T-cell (primary cell): Measurements from ENCODE around the gene MCM3AP. TPM values are rescaled to one million over a fixed set of nuclear protein-coding genes. Genes with fewer than 3 reads are reported as not detected.
A peak's percentile ranks its signal among the peaks of the same experiment; 100 is the strongest.

Source experiments
- ATAC-seq, 4 experiments: fragments of 200-7000 bp in 3 of 4; fragments of 150-1000 bp in 1 of 4; cut with Tn5 transposase; replicated peaks in 1 of 4; 1 replicate in 3 of 4; 2 replicates in 1 of 4; pipeline ENCODE4 v1.10.0; 2021; ENCODE audit warnings: moderate library complexity in 3 of 4, mild to moderate bottlenecking in 2 of 4, moderate number of reproducible peaks in 1 of 4
- CTCF ChIA-PET, 2 donors: fragments of 300-600 bp; sonication (Branson Sonifier 250); formaldehyde crosslinking; loops; one replicate each; lab custom pipeline; 2022; ENCODE audit warnings: antibody characterized with exemption in 2 of 2; lab: Charles Lee
- POLR2A ChIA-PET, 2 donors: fragments of 300-600 bp; sonication (Branson Sonifier 250); formaldehyde crosslinking; loops; one replicate each; lab custom pipeline; 2022; ENCODE audit warnings: antibody characterized with exemption in 2 of 2; lab: Charles Lee
- DNase-seq, 35 experiments: peaks; one replicate each; pipeline versions ENCODE4 v3.0.0 to v3.0.0-alpha.2; 2013 to 2023
- H3K27ac ChIP-seq: one replicate; pipeline ENCODE4 v1.5.1; 2013; ENCODE audit warnings: low read length
- H3K27me3 ChIP-seq, 2 experiments: replicated peaks in 1 of 2; 1 replicate in 1 of 2; 2 replicates in 1 of 2; pipeline versions ENCODE4 v1.6.1 to v1.7.0; 2013; ENCODE audit warnings: low read length in 1 of 2, mixed read lengths in 1 of 2; ENCODE audit not compliant: control insufficient read depth in 2 of 2, insufficient read depth in 2 of 2; ENCODE audit errors: extremely low read depth in 1 of 2
- H3K36me3 ChIP-seq, 2 donors: 1 replicate in 1 of 2; 2 replicates in 1 of 2; pipeline versions ENCODE4 v1.6.1 to v1.7.0; 2013; ENCODE audit warnings: low read length in 1 of 2; ENCODE audit not compliant: control insufficient read depth in 2 of 2, insufficient read depth in 1 of 2; ENCODE audit errors: extremely low read depth in 1 of 2
- H3K4me1 ChIP-seq, 2 experiments: 1 replicate in 1 of 2; 2 replicates in 1 of 2; pipeline versions ENCODE4 v1.6.1 to v1.7.0; 2013; ENCODE audit warnings: low read length in 2 of 2, mixed read lengths in 1 of 2; ENCODE audit not compliant: insufficient read depth in 2 of 2, control insufficient read depth in 1 of 2; ENCODE audit errors: extremely low read depth in 1 of 2
- H3K4me3 ChIP-seq, 2 donors: 1 replicate in 1 of 2; 2 replicates in 1 of 2; pipeline versions ENCODE4 v1.5.1 to v1.7.0; 2013; ENCODE audit warnings: mild to moderate bottlenecking in 2 of 2, low read length in 1 of 2, moderate library complexity in 1 of 2; ENCODE audit not compliant: control insufficient read depth in 1 of 2; ENCODE audit errors: extremely low read depth in 1 of 2
- H3K9me3 ChIP-seq: 2 replicates; pipeline ENCODE4 v1.7.0; 2013
- H3K27ac Mint-ChIP-seq, 2 donors: one replicate each; pipeline ENCODE4 v1.8.0; 2020 to 2021; ENCODE audit warnings: mild to moderate bottlenecking in 2 of 2, mixed read lengths in 2 of 2
- H3K27me3 Mint-ChIP-seq, 2 donors: one replicate each; pipeline ENCODE4 v1.8.0; 2021 to 2022; ENCODE audit warnings: mixed read lengths in 2 of 2
- H3K36me3 Mint-ChIP-seq: one replicate; pipeline ENCODE4 v1.8.0; 2021; ENCODE audit warnings: mixed read lengths
- H3K4me1 Mint-ChIP-seq, 3 donors: one replicate each; pipeline ENCODE4 v1.8.0; 2020 to 2022; ENCODE audit warnings: mixed read lengths in 3 of 3, mild to moderate bottlenecking in 1 of 3
- H3K4me3 Mint-ChIP-seq, 3 donors: one replicate each; pipeline ENCODE4 v1.8.0; 2020 to 2022; ENCODE audit warnings: mild to moderate bottlenecking in 3 of 3, mixed read lengths in 3 of 3, moderate library complexity in 3 of 3
- H3K9me3 Mint-ChIP-seq, 3 donors: one replicate each; pipeline ENCODE4 v1.8.0; 2020 to 2022; ENCODE audit warnings: mixed read lengths in 3 of 3
- WGBS: methylation state at CpG from one replicate; pipeline ENCODE4 v1.1.5; 2013; ENCODE audit warnings: missing lambda C conversion rate; ENCODE audit not compliant: insufficient coverage; 5-methylcytosine and 5-hydroxymethylcytosine counted together
- total RNA-seq, 35 experiments: library from RNA in 6 of 35; stranded (reverse) in 6 of 35; fragments of 120-200 nt in 1 of 35; gene quantifications; one replicate each; pipeline versions ENCODE4 v1.2.1 to v1.2.4 and lab custom pipeline; 2013 to 2026

MCM3AP gene
- total RNA-seq, 5 donors from 2014 or later (not counting 1 experiment from before 2014, with no cell fraction given), result 126 to 180 (median 166) TPM

DNA sequence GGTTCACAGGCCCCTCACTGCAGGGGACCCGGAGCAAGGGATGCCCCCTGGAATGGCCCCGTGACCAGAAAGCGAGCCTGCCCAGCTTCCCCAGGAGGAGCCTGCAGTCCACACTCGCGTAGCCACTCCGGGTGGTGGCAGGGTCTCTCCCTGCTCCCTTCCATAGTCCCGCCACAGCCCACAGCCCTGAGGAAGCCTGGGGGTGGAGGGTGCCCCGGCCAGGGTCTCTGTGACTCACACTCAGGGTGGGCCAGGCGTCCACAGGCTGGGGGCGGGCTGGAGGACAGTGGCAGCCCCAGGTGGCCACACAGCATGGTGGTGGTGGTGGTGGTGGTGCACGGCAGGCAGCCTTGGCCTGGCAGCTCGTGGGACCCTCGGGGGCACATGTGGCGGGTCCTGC is 16.3 kb upstream of the MCM3AP start:
- ChIA-PET CTCF (no interaction called here), POLR2A (no interaction called here)
- Mint-ChIP-seq H3K27ac (no peak overlapping the region), H3K4me3 (no peak overlapping the region), H3K9me3 (no peaks in the 10 kb centered on the region), H3K27me3 (peaks cover 0 to 2% of the 10 kb centered on the region in 2 donors), H3K4me1 (peaks cover 0 to 4% (median 2%) of the 10 kb centered on the region in 3 donors), H3K36me3 (peaks cover 7% of the 10 kb centered on the region)
- Histone ChIP-seq H3K9me3 (no peaks in the 10 kb centered on the region), H3K36me3 (no peaks in the 10 kb centered on the region), H3K4me3 (no peak overlapping the region), H3K4me1 (peaks cover 2 to 13% of the 10 kb centered on the region in 2 experiments), H3K27me3 (peaks cover 0 to 23% of the 10 kb centered on the region in 2 experiments), H3K27ac (no peak overlapping the region)
- DNase-seq (no peak), ATAC-seq (no peak)
- WGBS, result 97% methylated on average over 6 of the region's 14 CpGs

DNA sequence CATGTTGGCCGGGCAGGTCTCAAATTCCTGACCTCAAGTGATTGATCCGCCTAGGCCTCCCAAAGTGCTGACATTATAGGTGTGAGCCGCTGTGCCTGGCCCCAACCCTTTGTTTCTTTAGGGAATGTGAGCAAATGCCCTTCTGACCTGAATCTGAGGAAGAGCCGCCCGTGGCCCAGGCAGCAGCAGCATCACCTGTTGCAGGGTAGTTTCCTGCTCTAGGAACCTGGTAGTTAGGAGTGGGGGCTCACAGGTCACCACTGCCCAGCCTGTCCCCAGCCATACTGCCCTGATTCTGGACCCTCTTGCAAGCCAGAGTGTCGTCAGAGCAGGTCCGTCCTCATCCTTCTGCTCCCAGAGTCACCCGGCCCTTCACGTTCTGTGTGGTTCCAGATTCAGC is 13.8 kb upstream of the MCM3AP start:
- 88% methylated on average over 6 of the region's 9 CpGs for WGBS
- H3K4me1 ChIP-seq, result peaks cover 2 to 31% of the 10 kb centered on the region in 2 experiments
- DNase-seq (no peak), ATAC-seq (no peak)
- CTCF ChIA-PET, result no interaction called here
- H3K27ac Mint-ChIP-seq, result no peak overlapping the region
- H3K27ac ChIP-seq, result no peak overlapping the region
- H3K4me3 Mint-ChIP-seq, result peak overlapping the region in 1 of 3 donors; percentile 59
- no peaks in the 10 kb centered on the region for H3K9me3 Mint-ChIP-seq
- peaks cover 0 to 2% of the 10 kb centered on the region in 2 donors for H3K27me3 Mint-ChIP-seq
- H3K36me3 ChIP-seq, result no peaks in the 10 kb centered on the region
- POLR2A ChIA-PET, result no interaction called here
- H3K27me3 ChIP-seq, result peaks cover 0 to 34% of the 10 kb centered on the region in 2 experiments
- no peaks in the 10 kb centered on the region for H3K36me3 Mint-ChIP-seq
- H3K4me3 ChIP-seq, result no peak overlapping the region
- H3K4me1 Mint-ChIP-seq, result peaks cover 2 to 9% (median 9%) of the 10 kb centered on the region in 3 donors
- H3K9me3 ChIP-seq, result no peaks in the 10 kb centered on the region

DNA sequence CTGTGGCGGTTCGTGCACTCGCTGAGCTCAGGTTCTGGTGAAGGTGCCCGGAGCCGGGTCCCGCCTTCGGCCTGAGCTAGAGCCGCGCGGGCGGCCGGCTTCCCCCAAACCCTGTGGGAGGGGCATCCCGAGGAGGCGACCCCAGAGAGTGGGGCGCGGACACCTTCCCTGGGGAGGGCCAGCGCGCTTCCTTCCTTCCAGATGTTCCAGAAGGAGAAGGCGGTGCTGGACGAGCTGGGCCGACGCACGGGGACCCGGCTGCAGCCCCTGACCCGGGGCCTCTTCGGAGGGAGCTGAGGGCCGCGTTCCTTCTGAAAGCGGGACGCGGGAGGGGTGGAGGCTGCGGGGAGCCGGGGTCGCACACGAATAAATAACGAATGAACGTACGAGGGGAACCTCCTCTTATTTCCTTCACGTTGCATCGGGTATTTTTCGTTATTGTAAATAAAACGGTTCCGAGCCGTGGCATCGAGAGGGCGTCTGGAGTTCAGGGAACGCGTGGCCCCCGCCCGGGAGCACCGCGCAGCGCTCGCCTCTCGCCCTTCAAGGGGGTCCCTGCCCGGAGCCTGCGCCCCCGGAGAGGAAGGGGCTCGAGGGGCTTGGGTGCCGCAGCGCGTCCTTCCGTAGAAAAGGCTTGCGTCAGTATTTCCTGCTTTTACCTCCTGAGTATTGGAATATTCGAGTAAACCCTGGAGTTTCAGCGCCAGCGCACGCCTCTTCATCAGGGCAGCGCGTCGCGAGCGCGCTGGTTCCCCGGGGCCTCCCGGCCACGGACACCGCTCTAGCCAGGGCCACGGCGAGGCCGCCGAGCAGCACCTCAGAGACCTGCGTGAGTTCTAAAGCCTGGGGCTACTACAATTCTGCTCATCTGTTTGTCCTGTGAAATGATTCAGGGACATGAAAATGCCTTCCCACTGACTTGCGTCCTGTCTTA is 12.2 kb upstream of the MCM3AP start:
- ChIA-PET CTCF (no interaction called here), POLR2A (no interaction called here)
- H3K9me3 Mint-ChIP-seq, result no peaks in the 10 kb centered on the region
- Histone ChIP-seq H3K9me3 (no peaks in the 10 kb centered on the region), H3K36me3 (no peaks in the 10 kb centered on the region), H3K4me1 (peaks cover 2 to 31% of the 10 kb centered on the region in 2 experiments), H3K27ac (no peak overlapping the region), H3K27me3 (peaks cover 0 to 34% of the 10 kb centered on the region in 2 experiments), H3K4me3 (peak overlapping the region; percentile 53 to 88)
- ATAC-seq (peak in 1 of 4 experiments; percentile 17), DNase-seq (no peak)
- H3K27me3 Mint-ChIP-seq, result peaks cover 0 to 2% of the 10 kb centered on the region in 2 donors
- WGBS, result 6% methylated on average over 82 of the region's 84 CpGs
- no peaks in the 10 kb centered on the region for H3K36me3 Mint-ChIP-seq
- peaks cover 2 to 9% (median 9%) of the 10 kb centered on the region in 3 donors for H3K4me1 Mint-ChIP-seq
- peak overlapping the region; percentile 59 to 74 (median 62) for H3K4me3 Mint-ChIP-seq
- no peak overlapping the region for H3K27ac Mint-ChIP-seq

DNA sequence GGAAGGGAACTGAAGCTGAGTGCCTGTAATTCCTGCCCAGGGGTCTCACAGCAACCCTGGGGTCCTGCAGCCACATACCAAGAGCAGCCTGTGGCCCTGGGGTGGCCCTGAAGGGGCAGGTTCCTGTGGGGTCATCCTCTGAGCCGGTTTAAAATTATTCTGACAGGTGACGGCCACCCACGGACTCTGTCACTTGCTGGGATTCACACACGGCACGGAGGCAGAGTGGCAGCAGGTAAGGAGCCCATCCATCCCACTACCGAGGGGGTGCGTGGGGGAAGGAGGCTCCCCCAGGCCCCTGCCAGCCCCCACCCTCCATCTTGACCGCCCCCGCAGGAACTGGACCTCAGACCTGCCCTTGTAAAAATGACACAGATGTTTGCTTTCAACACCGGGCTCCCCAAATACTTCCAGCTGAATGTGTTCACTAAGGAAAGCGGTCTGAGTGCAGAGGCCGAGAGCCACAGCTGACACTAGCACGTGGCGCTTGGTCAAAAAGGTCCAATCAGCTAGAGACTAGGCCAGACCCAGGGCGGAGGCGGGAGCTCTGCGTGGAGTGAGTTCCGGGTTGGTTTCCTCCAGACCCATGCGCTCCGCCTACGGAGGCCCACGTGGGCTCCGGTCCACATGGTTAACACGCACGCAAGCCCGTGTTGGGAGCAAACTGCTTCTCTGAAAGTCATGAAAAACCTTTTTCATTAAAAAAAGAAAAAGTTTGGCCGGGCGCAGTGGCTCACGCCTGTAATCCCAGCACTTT is 10.8 kb upstream of the MCM3AP start:
- H3K27me3 ChIP-seq, result peaks cover 0 to 34% of the 10 kb centered on the region in 2 experiments
- peak in 3 of 4 experiments; percentile 71 to 85 (median 81) for ATAC-seq
- Mint-ChIP-seq H3K27ac (peak overlapping the region; percentile 63 to 82), H3K4me3 (peak overlapping the region; percentile 41 to 57 (median 41)), H3K4me1 (peaks cover 4 to 11% (median 9%) of the 10 kb centered on the region in 3 donors), H3K36me3 (peaks cover 10% of the 10 kb centered on the region), H3K27me3 (peaks cover 0 to 2% of the 10 kb centered on the region in 2 donors), H3K9me3 (no peaks in the 10 kb centered on the region)
- ChIA-PET POLR2A (no interaction called here), CTCF (no interaction called here)
- peaks cover 0 to 10% of the 10 kb centered on the region in 2 donors for H3K36me3 ChIP-seq
- H3K27ac ChIP-seq, result peak overlapping the region; percentile 49
- H3K9me3 ChIP-seq, result no peaks in the 10 kb centered on the region
- peak in 28 of 35 experiments; percentile 7 to 72 (median 46) for DNase-seq
- WGBS, result 65% methylated on average over 21 of the region's 29 CpGs
- no peak overlapping the region for H3K4me3 ChIP-seq
- peaks cover 2 to 31% of the 10 kb centered on the region in 2 experiments for H3K4me1 ChIP-seq

DNA sequence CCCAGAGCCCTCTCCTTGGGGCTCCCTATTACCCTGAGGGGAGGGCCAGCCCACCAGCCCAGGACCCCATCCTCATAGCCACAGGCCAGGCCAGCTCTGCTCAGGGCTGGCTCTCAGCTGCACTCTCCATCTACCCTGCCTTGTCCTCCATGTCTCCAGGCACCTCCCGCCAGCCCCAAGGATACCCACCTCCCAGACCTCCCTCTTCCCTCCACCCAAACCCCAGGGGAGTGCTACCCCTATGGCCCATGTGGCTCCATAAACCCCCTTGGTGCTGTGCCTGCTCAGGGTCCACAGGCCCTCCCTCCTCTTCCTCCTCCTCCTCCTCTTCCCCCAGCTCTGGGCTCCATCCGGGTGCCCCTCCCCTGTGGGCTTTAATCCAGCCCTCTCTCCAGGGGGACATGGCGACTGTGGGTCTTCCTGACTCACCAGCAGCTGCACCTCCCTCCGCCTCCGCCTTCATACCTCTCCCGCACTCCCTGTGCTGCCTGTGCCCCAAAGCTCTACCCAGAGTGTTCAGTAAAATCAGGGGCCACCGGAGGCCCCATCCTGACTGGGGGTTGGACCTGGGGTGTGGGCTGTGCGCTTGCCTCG is 9.9 kb upstream of the MCM3AP start:
- WGBS, result 77% methylated on average over 4 of the region's 9 CpGs
- no peak overlapping the region for H3K4me3 Mint-ChIP-seq
- POLR2A ChIA-PET, result no interaction called here
- peaks cover 5 to 13% (median 9%) of the 10 kb centered on the region in 3 donors for H3K4me1 Mint-ChIP-seq
- no peaks in the 10 kb centered on the region for H3K9me3 Mint-ChIP-seq
- H3K27me3 Mint-ChIP-seq, result peaks cover 0 to 2% of the 10 kb centered on the region in 2 donors
- CTCF ChIA-PET, result no interaction called here
- peaks cover 12% of the 10 kb centered on the region for H3K36me3 Mint-ChIP-seq
- Histone ChIP-seq H3K27ac (no peak overlapping the region), H3K9me3 (no peaks in the 10 kb centered on the region), H3K4me1 (peaks cover 3 to 31% of the 10 kb centered on the region in 2 experiments), H3K4me3 (no peak overlapping the region), H3K27me3 (peaks cover 0 to 34% of the 10 kb centered on the region in 2 experiments), H3K36me3 (peaks cover 0 to 10% of the 10 kb centered on the region in 2 donors)
- DNase-seq, result no peak
- H3K27ac Mint-ChIP-seq, result no peak overlapping the region
- ATAC-seq, result no peak
